Measurements from ENCODE around the gene GHRHR. TPM values are rescaled to one million over a fixed set of nuclear protein-coding genes. Genes with fewer than 3 reads are reported as not detected.

GHRHR gene
- total RNA-seq, 2 donors from 2014 or later = 4.4 TPM; not detected in 1

DNA sequence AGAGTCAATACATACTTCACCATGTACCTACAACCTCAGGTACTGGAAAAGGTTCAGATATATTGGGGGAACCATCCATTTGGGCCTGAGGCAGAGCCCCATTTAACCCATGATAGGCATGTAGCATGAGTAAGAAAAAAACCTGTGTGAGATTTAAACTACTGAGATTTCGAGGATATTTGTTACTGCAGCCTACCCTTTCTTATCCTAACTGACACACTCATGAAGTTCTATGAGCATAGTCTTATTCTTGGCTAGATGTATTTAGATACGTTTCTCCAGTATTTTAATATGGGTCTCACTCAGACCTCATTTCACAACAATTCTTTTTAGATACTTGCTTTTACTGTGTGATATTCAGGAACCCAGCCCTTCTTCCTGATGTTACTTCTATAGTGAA lies 39.3 kb downstream of the GHRHR start:
- TF ChIP-seq POLR2AphosphoS5 (IDR thresholded peaks at IDR 0.05) (no peak), POLR2A (IDR thresholded peaks at IDR 0.05) (no peak), CTCF (IDR thresholded peaks at IDR 0.05) (no peak)
- Histone ChIP-seq H3K36me3 (no peaks in the 10 kb centered on the region), H3K27me3 (replicated peaks; ENCODE audit: insufficient read depth) (no peaks in the 10 kb centered on the region), H3K4me3 (no peak overlapping the region), H3K27ac (no peak overlapping the region), H3K4me1 (replicated peaks) (no peaks in the 10 kb centered on the region), H3K9me3 (no peaks in the 10 kb centered on the region)
- DNase-seq (ENCODE audit: low spot score) = no peak
- 96% methylated on average over 2 of the region's 2 CpGs for WGBS
- intact Hi-C loops (cut with DNase I) = no loop called here

- TF ChIP-seq POLR2A (IDR thresholded peaks at IDR 0.05) (no peak), CTCF (IDR thresholded peaks at IDR 0.05) (no peak), POLR2AphosphoS5 (IDR thresholded peaks at IDR 0.05) (no peak)
Observed at GRCh38 chr7:31003721-31004120, 40.0 kb downstream of the GHRHR start.

GRCh38 chr7:31004393-31004792 lies 40.6 kb downstream of the GHRHR start:
- TF ChIP-seq POLR2A (IDR thresholded peaks at IDR 0.05) (no peak), POLR2AphosphoS5 (IDR thresholded peaks at IDR 0.05) (no peak), CTCF (IDR thresholded peaks at IDR 0.05) (no peak)
- 68% methylated on average over 1 of the region's 1 CpG for WGBS
- Histone ChIP-seq H3K4me1 (replicated peaks) (no peaks in the 10 kb centered on the region), H3K36me3 (no peaks in the 10 kb centered on the region), H3K4me3 (no peak overlapping the region), H3K27me3 (replicated peaks; ENCODE audit: insufficient read depth) (no peaks in the 10 kb centered on the region), H3K9me3 (no peaks in the 10 kb centered on the region), H3K27ac (no peak overlapping the region)
- DNase-seq (ENCODE audit: low spot score) = no peak
- intact Hi-C loops (cut with DNase I) = no loop called here

More at GRCh38 chr7:31003721-31004120, 40.0 kb downstream of the GHRHR start:
- 93% methylated on average over 6 of the region's 6 CpGs for WGBS
- Histone ChIP-seq H3K36me3 (no peaks in the 10 kb centered on the region), H3K9me3 (no peaks in the 10 kb centered on the region), H3K4me1 (replicated peaks) (no peaks in the 10 kb centered on the region), H3K27ac (no peak overlapping the region), H3K4me3 (no peak overlapping the region), H3K27me3 (replicated peaks; ENCODE audit: insufficient read depth) (no peaks in the 10 kb centered on the region)
- intact Hi-C loops (cut with DNase I) = no loop called here
- no peak for DNase-seq (ENCODE audit: low spot score)

GRCh38 chr7:31006857-31007256 lies 43.1 kb downstream of the GHRHR start:
- WGBS = 45% methylated on average over 6 of the region's 6 CpGs

More at GRCh38 chr7:31006857-31007256, 43.1 kb downstream of the GHRHR start:
- Histone ChIP-seq H3K27me3 (replicated peaks; ENCODE audit: insufficient read depth) (no peaks in the 10 kb centered on the region), H3K9me3 (no peaks in the 10 kb centered on the region), H3K4me3 (no peak overlapping the region), H3K27ac (no peak overlapping the region), H3K36me3 (no peaks in the 10 kb centered on the region), H3K4me1 (replicated peaks) (no peaks in the 10 kb centered on the region)
- no peak for DNase-seq (ENCODE audit: low spot score)
- intact Hi-C loops (cut with DNase I) = no loop called here
- TF ChIP-seq POLR2AphosphoS5 (IDR thresholded peaks at IDR 0.05) (no peak), CTCF (IDR thresholded peaks at IDR 0.05) (no peak), POLR2A (IDR thresholded peaks at IDR 0.05) (no peak)
